GM19372 (cell line): ENCODE data around the gene JPH3.
"Not testable (repeated sequence)": the region's sequence is repeated elsewhere in the genome, so short reads cannot be mapped to it uniquely, and the experiment has no call there.

Experiments
- ATAC-seq: cut with Tn5 transposase; IDR thresholded peaks from one replicate; pipeline ENCODE4 v1.9.1; 2021; ENCODE audit warnings: mild to moderate bottlenecking, low read depth, moderate library complexity; ENCODE audit not compliant: unreplicated experiment

Gene JPH3

DNA sequence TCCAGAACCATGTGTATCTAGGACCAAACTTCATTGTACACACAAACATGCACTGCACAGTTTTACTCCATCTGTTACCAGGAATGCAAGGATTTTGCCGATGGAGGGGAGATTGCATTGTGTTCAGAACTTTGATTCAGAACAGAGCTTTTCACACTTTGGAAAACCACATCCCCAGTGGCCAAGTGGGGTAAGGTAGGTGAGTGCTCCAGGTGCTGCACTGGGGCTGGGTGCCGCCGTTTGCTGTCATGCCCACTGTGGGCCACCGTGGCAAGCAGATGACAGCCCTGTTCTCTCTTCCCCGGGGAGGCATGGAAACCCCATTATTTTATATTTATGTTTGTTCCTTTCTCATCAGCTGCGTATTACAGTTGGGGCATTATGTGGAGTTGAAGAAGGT, 29.3 kb upstream of the JPH3 start:
- ATAC-seq: no peak

DNA sequence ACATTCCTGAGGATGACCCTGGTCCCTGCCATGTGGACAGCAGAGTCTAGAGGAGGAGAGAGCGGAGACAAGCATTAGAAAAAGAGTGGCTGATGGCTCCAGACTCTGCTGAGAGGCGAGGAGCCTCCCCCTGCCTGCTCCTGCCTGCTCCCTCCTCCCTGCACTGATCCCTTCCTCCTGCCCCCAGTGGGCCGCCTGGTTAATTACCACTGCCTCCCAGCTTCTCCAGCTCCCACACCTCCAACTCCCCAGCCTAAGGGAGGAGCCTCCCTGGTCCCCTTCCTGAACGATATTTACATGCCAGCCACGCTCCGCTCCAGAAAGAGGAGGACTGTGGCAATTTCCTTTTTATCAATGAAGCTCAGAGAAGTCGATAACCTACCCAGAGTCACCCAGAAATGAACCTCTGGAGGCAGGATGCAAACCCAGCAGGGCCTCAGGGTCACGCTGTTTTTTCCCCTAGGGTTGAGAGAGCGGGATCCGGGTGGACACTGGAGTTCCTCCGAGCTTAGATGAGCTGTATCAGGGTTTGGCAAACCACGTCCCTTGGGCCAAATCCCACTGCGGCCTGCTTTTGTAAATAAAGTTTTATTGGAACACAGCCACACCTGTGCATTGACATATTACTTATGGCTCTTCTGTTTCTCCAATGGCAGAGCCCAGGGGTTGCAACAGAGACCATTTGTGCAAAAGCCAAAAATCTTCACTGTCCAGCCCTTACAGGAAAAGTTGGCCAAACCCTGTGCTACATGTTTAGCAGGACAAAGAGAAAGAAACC, 27.1 kb upstream of the JPH3 start:
- no peak for ATAC-seq

- ATAC-seq: no peak
Measured at GRCh38 chr16:87576171-87576570, 26.1 kb upstream of the JPH3 start.

GRCh38 chr16:87578142-87578930, 24.0 kb upstream of the JPH3 start:
- ATAC-seq: not testable (repeated sequence)

- no peak for ATAC-seq
Measured at GRCh38 chr16:87579691-87580090, 22.6 kb upstream of the JPH3 start.

GRCh38 chr16:87580855-87581261, 21.4 kb upstream of the JPH3 start:
- ATAC-seq: no peak

- ATAC-seq: no peak
Measured at GRCh38 chr16:87581857-87582215, 20.5 kb upstream of the JPH3 start.

DNA sequence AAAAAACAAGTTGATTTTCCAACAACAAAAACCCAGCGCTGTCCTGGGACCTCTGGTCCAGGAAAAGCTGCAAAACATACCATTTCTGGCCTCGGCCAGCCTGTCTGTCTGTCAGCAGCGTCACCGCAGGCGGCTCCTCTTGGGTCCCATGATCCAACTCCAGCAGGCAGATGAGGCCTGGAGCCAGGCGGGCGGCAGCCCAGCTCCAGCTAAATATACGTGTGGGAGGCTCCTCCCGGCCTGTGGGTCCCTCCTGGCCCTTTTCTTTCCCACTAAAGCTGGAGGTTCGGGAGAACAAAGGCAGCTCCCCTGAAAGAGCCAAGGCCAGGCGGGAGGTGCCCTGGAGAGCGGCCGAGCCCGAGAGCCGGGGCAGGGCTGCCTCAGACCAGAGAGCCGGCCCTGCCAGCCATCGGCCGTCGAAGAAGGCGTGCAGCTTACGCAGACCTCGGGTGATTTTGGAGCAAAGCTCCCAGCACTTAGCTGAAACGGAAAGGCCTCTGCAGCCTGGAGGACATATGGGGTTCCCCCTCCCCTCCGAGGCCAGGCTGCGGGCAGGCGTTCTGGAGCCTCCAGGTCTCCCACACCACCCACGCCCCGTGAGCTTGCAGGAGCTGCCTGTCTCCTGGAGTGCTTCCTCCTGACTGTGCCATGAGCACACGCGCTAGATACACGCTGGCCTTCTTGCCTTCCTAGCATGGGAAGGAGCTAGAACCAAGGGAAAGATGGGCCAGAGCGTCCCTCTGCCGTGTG, 19.9 kb upstream of the JPH3 start:
- no peak for ATAC-seq

GRCh38 chr16:87582966-87583325, 19.4 kb upstream of the JPH3 start:
- ATAC-seq: no peak

GRCh38 chr16:87583453-87584131, 18.7 kb upstream of the JPH3 start:
- no peak for ATAC-seq

- ATAC-seq: no peak
Measured at GRCh38 chr16:87584271-87584670, 18.0 kb upstream of the JPH3 start.

GRCh38 chr16:87584975-87585374, 17.3 kb upstream of the JPH3 start:
- no peak for ATAC-seq

DNA sequence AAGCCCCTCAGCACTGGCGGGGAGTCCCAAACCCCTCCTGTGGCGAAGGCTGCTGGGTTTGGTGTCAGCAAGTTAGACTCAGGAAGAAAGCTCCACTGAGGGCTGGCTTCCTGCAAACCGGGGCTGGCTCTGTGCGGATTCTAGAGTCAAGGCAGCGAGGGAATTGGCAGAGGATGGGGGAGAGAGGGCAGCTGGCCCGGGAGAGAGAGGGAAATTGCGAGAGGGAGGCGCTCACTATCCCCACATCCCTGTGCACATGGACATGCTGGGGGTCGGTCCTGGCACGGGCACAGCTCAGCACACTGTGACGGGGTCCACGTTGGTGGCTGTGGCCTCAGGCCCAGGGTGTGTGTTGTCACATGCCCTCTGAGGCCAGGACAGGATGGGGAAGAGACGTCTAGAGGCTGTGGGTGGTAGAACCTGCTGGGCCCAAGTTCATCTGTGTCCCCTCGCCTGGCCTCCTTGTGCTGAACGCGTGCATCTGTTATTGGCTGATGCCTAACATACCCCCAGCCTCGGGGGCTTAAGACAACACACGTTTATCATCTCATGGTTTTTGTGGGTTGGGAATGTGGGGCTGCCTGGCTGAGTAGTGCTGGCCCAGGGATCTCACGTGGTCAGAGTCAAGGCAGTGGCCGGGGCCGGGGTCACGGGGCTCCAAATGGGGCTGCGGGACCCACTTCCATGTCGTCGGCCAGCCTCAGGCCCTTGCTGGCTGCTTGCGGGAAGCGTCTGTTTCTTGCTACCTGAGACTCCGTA, 16.7 kb upstream of the JPH3 start:
- ATAC-seq: no peak

- ATAC-seq: no peak
Measured at GRCh38 chr16:87586201-87586782, 16.0 kb upstream of the JPH3 start.

DNA sequence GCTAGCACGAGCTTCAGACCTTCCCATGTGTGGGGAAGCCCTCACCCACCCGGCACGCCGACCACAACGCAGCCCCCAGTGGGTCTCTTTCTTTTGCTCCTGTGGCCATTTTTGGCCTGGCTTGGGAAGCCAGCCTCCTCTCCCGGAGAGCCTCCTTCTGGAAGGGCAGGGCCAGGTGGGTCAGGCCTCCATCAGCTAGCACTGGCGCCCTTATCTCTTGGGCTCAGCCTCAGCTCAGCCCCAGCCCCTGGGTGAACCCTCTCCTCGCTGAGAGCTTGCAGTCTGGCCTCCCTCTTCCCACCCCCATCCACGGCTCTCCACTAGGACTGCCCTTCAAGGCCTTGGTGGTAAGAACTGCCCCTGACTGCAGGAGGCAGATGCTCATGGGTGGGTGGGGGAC, 14.7 kb upstream of the JPH3 start:
- no peak for ATAC-seq

DNA sequence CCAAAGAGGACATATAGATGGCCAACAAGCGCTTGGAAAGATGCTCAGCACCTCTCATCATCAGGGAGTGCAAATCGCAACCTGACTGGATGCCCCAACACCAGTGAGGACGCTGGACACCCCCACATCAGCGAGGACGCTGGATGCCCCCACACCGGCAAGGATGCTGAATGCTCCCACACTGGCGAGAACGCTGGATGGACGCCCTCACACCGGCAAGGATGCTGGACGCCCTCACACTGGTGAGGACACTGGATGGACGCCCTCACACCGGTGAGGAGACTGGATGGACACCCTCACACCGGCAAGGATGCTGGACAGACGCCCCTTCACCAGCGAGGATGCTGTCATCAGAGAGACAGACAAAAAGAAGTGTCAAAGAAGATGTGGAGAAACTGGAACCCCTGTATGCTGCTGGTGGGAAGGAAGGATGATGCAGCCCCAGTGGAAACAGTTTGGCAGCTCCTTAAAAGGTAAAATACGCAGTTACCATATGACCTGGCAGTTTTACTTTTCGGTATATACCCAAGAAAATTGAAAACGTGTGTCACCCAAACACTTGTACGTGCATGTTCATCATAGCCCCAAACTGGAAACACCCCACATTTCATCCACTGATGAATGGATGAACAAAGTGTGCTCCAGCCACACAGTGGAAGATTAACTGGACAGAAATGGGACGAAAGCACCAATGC, 10.1 kb upstream of the JPH3 start:
- no peak for ATAC-seq

DNA sequence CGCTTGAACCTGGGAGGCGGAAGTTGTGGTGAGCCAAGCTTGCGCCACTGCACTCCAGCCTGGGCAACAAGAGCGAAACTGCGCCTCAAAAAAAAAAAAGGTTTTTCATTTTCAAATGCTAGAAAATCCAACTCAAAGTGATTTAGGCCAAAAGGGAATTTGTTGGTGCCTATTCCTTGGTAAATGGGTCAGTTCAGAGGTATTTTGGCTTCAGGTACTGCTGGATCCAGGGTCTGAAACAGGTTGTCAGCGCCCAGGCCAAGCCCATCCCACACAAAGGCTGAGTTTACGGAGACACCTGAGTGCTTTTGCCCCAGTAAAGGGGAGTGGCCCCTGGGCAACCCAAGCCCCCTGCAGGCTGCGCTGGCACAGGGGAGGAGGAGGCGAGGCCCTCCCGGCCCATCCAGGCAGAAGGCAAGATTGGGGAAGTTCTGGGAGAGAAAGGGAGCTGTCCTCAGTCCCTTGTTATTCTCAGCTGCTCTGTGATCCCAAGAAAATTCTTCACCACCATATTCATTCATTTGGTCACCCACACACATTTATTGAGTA, 8.5 kb upstream of the JPH3 start:
- ATAC-seq: no peak

- no peak for ATAC-seq
Measured at GRCh38 chr16:87595712-87596111, 6.6 kb upstream of the JPH3 start.

GRCh38 chr16:87597324-87597830, 4.9 kb upstream of the JPH3 start:
- ATAC-seq: no peak
